Activated B cell treated with CpG ODN at 0.5 μM for 24 hours (primary cell): Measurements from ENCODE around the gene FHOD3. TPM values are rescaled to one million over a fixed set of nuclear protein-coding genes. Genes with fewer than 3 reads are reported as not detected.
"Not testable (repeated sequence)": the region's sequence is repeated elsewhere in the genome, so short reads cannot be mapped to it uniquely, and the experiment has no call there.

Source experiments
- ATAC-seq: fragments of 200-7000 bp; cut with Tn5 transposase; one replicate; pipeline ENCODE4 v1.10.0; 2021; ENCODE audit warnings: low read depth, mild to moderate bottlenecking, moderate library complexity
- CTCF ChIA-PET: fragments of 350-600 bp; sonication (Branson Sonifier 250); formaldehyde crosslinking; loops from one replicate; lab custom pipeline; 2021; ENCODE audit warnings: antibody characterized with exemption; lab: Charles Lee
- POLR2A ChIA-PET: fragments of 350-600 bp; sonication (Branson Sonifier 250); formaldehyde crosslinking; loops from one replicate; lab custom pipeline; 2021; ENCODE audit warnings: antibody characterized with exemption; lab: Charles Lee
- DNase-seq: peaks from one replicate; pipeline ENCODE4 v3.0.0; 2022
- H3K27ac Mint-ChIP-seq: one replicate; pipeline ENCODE4 v1.8.0; 2020; ENCODE audit warnings: mixed read lengths
- H3K27me3 Mint-ChIP-seq: one replicate; pipeline ENCODE4 v1.8.0; 2021; ENCODE audit warnings: mixed read lengths
- H3K36me3 Mint-ChIP-seq: one replicate; pipeline ENCODE4 v1.8.0; 2021; ENCODE audit warnings: low read depth, mixed read lengths
- H3K4me1 Mint-ChIP-seq: one replicate; pipeline ENCODE4 v1.8.0; 2021; ENCODE audit warnings: mixed read lengths
- H3K4me3 Mint-ChIP-seq: one replicate; pipeline ENCODE4 v1.8.0; 2020; ENCODE audit warnings: mild to moderate bottlenecking, mixed read lengths
- H3K9me3 Mint-ChIP-seq: one replicate; pipeline ENCODE4 v1.8.0; 2020; ENCODE audit warnings: mixed read lengths
- CTCF ChIP-seq: fragments of 200-600 bp; IDR thresholded peaks from one replicate; pipeline ENCODE4 v1.8.0; 2022; ENCODE audit warnings: antibody characterized with exemption, mild to moderate bottlenecking
- intact Hi-C: fragments of 100-400 bp; cut with micrococcal nuclease; formaldehyde crosslinking; loops from one replicate; pipeline ENCODE4 v1.15.1; 2024
- total RNA-seq: library from RNA; stranded (reverse); gene quantifications from 2 replicates; pipeline ENCODE4 v1.2.3, GENCODE V29; 2022

Gene FHOD3
- total RNA-seq, 1 donor from 2014 or later = not detected

- H3K9me3 Mint-ChIP-seq = no peaks in the 10 kb centered on the region
- no peak overlapping the region for H3K4me3 Mint-ChIP-seq
- no peaks in the 10 kb centered on the region for H3K4me1 Mint-ChIP-seq
- TF ChIP-seq CTCF = no peak
- peaks cover 2% of the 10 kb centered on the region for H3K27me3 Mint-ChIP-seq
- DNase-seq (no peak), ATAC-seq (no peak)
- ChIA-PET CTCF (no interaction called here), POLR2A (no interaction called here)
- intact Hi-C loops = no loop called here
- H3K27ac Mint-ChIP-seq = no peak overlapping the region
- no peaks in the 10 kb centered on the region for H3K36me3 Mint-ChIP-seq
Observed at GRCh38 chr18:36459786-36460185, 162.3 kb downstream of the FHOD3 start.

GRCh38 chr18:36460324-36460850 lies 162.9 kb downstream of the FHOD3 start:
- TF ChIP-seq CTCF = no peak
- DNase-seq (no peak), ATAC-seq (no peak)
- no peak overlapping the region for H3K4me3 Mint-ChIP-seq
- H3K27ac Mint-ChIP-seq = no peak overlapping the region
- no peaks in the 10 kb centered on the region for H3K9me3 Mint-ChIP-seq
- no peaks in the 10 kb centered on the region for H3K4me1 Mint-ChIP-seq
- ChIA-PET CTCF (no interaction called here), POLR2A (no interaction called here)
- intact Hi-C loops = no loop called here
- peaks cover 2% of the 10 kb centered on the region for H3K27me3 Mint-ChIP-seq
- no peaks in the 10 kb centered on the region for H3K36me3 Mint-ChIP-seq

GRCh38 chr18:36460854-36461253 lies 163.3 kb downstream of the FHOD3 start:
- intact Hi-C loops = no loop called here
- H3K4me3 Mint-ChIP-seq = no peak overlapping the region
- no peak for TF ChIP-seq CTCF
- peaks cover 2% of the 10 kb centered on the region for H3K27me3 Mint-ChIP-seq
- ATAC-seq (no peak), DNase-seq (no peak)
- H3K4me1 Mint-ChIP-seq = no peaks in the 10 kb centered on the region
- no peak overlapping the region for H3K27ac Mint-ChIP-seq
- H3K36me3 Mint-ChIP-seq = no peaks in the 10 kb centered on the region
- POLR2A ChIA-PET = no interaction called here
- no peaks in the 10 kb centered on the region for H3K9me3 Mint-ChIP-seq
- CTCF ChIA-PET = no interaction called here

- H3K4me3 Mint-ChIP-seq = no peak overlapping the region
- ATAC-seq = no peak
- CTCF ChIA-PET = no interaction called here
Observed at GRCh38 chr18:36461551-36461987, 164.1 kb downstream of the FHOD3 start.

GRCh38 chr18:36463516-36463915 lies 166.0 kb downstream of the FHOD3 start:
- intact Hi-C loops, H3K36me3 Mint-ChIP-seq, H3K27ac Mint-ChIP-seq, DNase-seq, CTCF ChIA-PET, ATAC-seq, POLR2A ChIA-PET, H3K9me3 Mint-ChIP-seq, H3K4me1 Mint-ChIP-seq, H3K27me3 Mint-ChIP-seq, H3K4me3 Mint-ChIP-seq: not testable (repeated sequence)

More at GRCh38 chr18:36461551-36461987, 164.1 kb downstream of the FHOD3 start:
- Mint-ChIP-seq H3K27ac (no peak overlapping the region), H3K9me3 (no peaks in the 10 kb centered on the region), H3K36me3 (no peaks in the 10 kb centered on the region), H3K27me3 (peaks cover 4% of the 10 kb centered on the region), H3K4me1 (no peaks in the 10 kb centered on the region)
- no peak for DNase-seq
- intact Hi-C loops = no loop called here
- POLR2A ChIA-PET = no interaction called here
- no peak for TF ChIP-seq CTCF

- CTCF ChIA-PET = no interaction called here
- POLR2A ChIA-PET = no interaction called here
- no peaks in the 10 kb centered on the region for H3K36me3 Mint-ChIP-seq
- ATAC-seq = no peak
- DNase-seq = no peak
- no peaks in the 10 kb centered on the region for H3K9me3 Mint-ChIP-seq
- H3K27ac Mint-ChIP-seq = no peak overlapping the region
- no peak for TF ChIP-seq CTCF
- intact Hi-C loops = no loop called here
- H3K4me1 Mint-ChIP-seq = no peaks in the 10 kb centered on the region
- peaks cover 4% of the 10 kb centered on the region for H3K27me3 Mint-ChIP-seq
- H3K4me3 Mint-ChIP-seq = no peak overlapping the region
Observed at GRCh38 chr18:36464126-36464651, 166.7 kb downstream of the FHOD3 start.
